Adipose tissue (tissue), 3 donors: ENCODE data around the gene C1R. TPM values are rescaled to one million over a fixed set of nuclear protein-coding genes. Genes with fewer than 3 reads are reported as not detected.
A peak's percentile ranks its signal among the peaks of the same experiment; 100 is the strongest.

Experiments used
- H3K27ac ChIP-seq: one replicate; pipeline ENCODE4 v1.5.1; 2013; ENCODE audit warnings: low read depth, low read length
- WGBS, 3 donors: extraction: QIAGEN DNeasy Blood & Tissue Kit; methylation state at CpG; one replicate each; pipeline ENCODE4 v1.1.7; 2013; 5-methylcytosine and 5-hydroxymethylcytosine counted together
- polyA plus RNA-seq, 3 donors: library from polyadenylated mRNA; stranded (reverse); fragments of 200-250 nt; gene quantifications; one replicate each; pipeline ENCODE4 v1.2.3, GENCODE V29; 2013
- donor health status: healthy with polysubstance abuse.
- donor health status: Bipolar disorder and iron deficiency.
- donor health status: healthy.

C1R gene
- polyA plus RNA-seq, 3 donors = 86.3 to 575 (median 386) TPM

- H3K27ac ChIP-seq = no peak overlapping the region
Measured at GRCh38 chr12:7079826-7080125, 12.5 kb downstream of the C1R start.

- H3K27ac ChIP-seq = no peak overlapping the region
- 69 to 72% (median 70%) methylated on average over 4 of the region's 4 CpGs for WGBS, 3 donors
Measured at GRCh38 chr12:7078163-7078562, 14.1 kb downstream of the C1R start.

GRCh38 chr12:7076493-7076892, 15.8 kb downstream of the C1R start:
- WGBS, 3 donors = 90 to 94% (median 93%) methylated on average over 4 of the region's 4 CpGs
- no peak overlapping the region for H3K27ac ChIP-seq

- H3K27ac ChIP-seq = no peak overlapping the region
- 49 to 69% (median 49%) methylated on average over 3 of the region's 3 CpGs for WGBS, 3 donors
Measured at GRCh38 chr12:7075939-7076338, 16.3 kb downstream of the C1R start.

- WGBS, 3 donors = 67 to 79% (median 70%) methylated on average over 3 of the region's 3 CpGs
- H3K27ac ChIP-seq = no peak overlapping the region
Measured at GRCh38 chr12:7075518-7075917, 16.7 kb downstream of the C1R start.

GRCh38 chr12:7073946-7074345, 18.3 kb downstream of the C1R start:
- 6 to 75% (median 24%) methylated on average over 1 of the region's 1 CpG for WGBS, 3 donors
- H3K27ac ChIP-seq = no peak overlapping the region

GRCh38 chr12:7072554-7072953, 19.7 kb downstream of the C1R start:
- WGBS, 3 donors = 87 to 89% (median 88%) methylated on average over 6 of the region's 6 CpGs
- no peak overlapping the region for H3K27ac ChIP-seq

- WGBS, 3 donors = 90 to 95% (median 91%) methylated on average over 6 of the region's 6 CpGs
- no peak overlapping the region for H3K27ac ChIP-seq
Measured at GRCh38 chr12:7072035-7072434, 20.2 kb downstream of the C1R start.

- 71 to 90% (median 84%) methylated on average over 6 of the region's 6 CpGs for WGBS, 3 donors
- H3K27ac ChIP-seq = no peak overlapping the region
Measured at GRCh38 chr12:7069386-7069785, 22.9 kb downstream of the C1R start.

GRCh38 chr12:7068994-7069346, 23.3 kb downstream of the C1R start:
- H3K27ac ChIP-seq = no peak overlapping the region
- 43 to 65% (median 56%) methylated on average over 2 of the region's 2 CpGs for WGBS, 3 donors

GRCh38 chr12:7068240-7068993, 23.8 kb downstream of the C1R start:
- no peak overlapping the region for H3K27ac ChIP-seq
- WGBS, 3 donors = 55 to 67% (median 56%) methylated on average over 11 of the region's 11 CpGs

- WGBS, 3 donors = 75 to 78% (median 77%) methylated on average over 7 of the region's 7 CpGs
- no peak overlapping the region for H3K27ac ChIP-seq
Measured at GRCh38 chr12:7067096-7067495, 25.1 kb downstream of the C1R start.

GRCh38 chr12:7066596-7066995, 25.6 kb downstream of the C1R start:
- 82 to 93% (median 92%) methylated on average over 2 of the region's 2 CpGs for whole genome bisulfite sequencing, 3 donors

GRCh38 chr12:7065073-7065623, 27.1 kb downstream of the C1R start:
- no peak overlapping the region for H3K27ac ChIP-seq
- WGBS, 3 donors = 83 to 89% (median 84%) methylated on average over 7 of the region's 7 CpGs

More at GRCh38 chr12:7066596-7066995, 25.6 kb downstream of the C1R start:
- H3K27ac ChIP-seq = no peak overlapping the region

- WGBS, 3 donors = 63 to 71% (median 69%) methylated on average over 3 of the region's 3 CpGs
- H3K27ac ChIP-seq = no peak overlapping the region
Measured at GRCh38 chr12:7064516-7064915, 27.7 kb downstream of the C1R start.

GRCh38 chr12:7061596-7061995, 30.6 kb downstream of the C1R start:
- H3K27ac ChIP-seq = no peak overlapping the region
- WGBS, 3 donors = 81 to 91% (median 85%) methylated on average over 7 of the region's 7 CpGs

GRCh38 chr12:7061138-7061537, 31.1 kb downstream of the C1R start:
- H3K27ac ChIP-seq = peak overlapping the region; percentile 61
- 52 to 68% (median 57%) methylated on average over 13 of the region's 13 CpGs for WGBS, 3 donors

GRCh38 chr12:7060353-7060954, 31.8 kb downstream of the C1R start, which contains the start of gene C1S:
TSS of gene C1S (plus strand) at chr12:7060718. CDS start at chr12:7061913, 1,195 bp downstream.
- 34 to 39% (median 35%) methylated on average over 10 of the region's 10 CpGs for WGBS, 3 donors
- peak within 1 kb of the TSS; percentile 61 for H3K27ac ChIP-seq

GRCh38 chr12:7059780-7060179, 32.5 kb downstream of the C1R start:
- WGBS, 3 donors = 56 to 93% (median 88%) methylated on average over 4 of the region's 4 CpGs
- no peak overlapping the region for H3K27ac ChIP-seq

- no peak overlapping the region for H3K27ac ChIP-seq
- 91 to 95% (median 95%) methylated on average over 9 of the region's 9 CpGs for WGBS, 3 donors
Measured at GRCh38 chr12:7058850-7059395, 33.3 kb downstream of the C1R start.
